Ovary (tissue), 3 donors: ENCODE results near the gene CMTM4.

Experiments used
- POLR2A ChIP-seq: fragments of 450-650 bp; IDR thresholded peaks from one replicate; pipeline ENCODE4 v1.6.1; 2017; ENCODE audit warnings: antibody characterized with exemption, mild to moderate bottlenecking, moderate library complexity
- TF ChIP-seq, protein P1 (sequence below), 3 donors: fragments of 450-650 bp in 2 of 3; fragments of 200-600 bp in 1 of 3; IDR thresholded peaks; one replicate each; pipeline versions ENCODE4 v1.5.1 to v1.8.0; 2016 to 2022; ENCODE audit warnings: antibody characterized with exemption in 3 of 3, mild to moderate bottlenecking in 1 of 3
- donor health status: DM: no; HTN: no; CAD: no.

GRCh38 chr16:66623755-66624154, 72.8 kb downstream of the CMTM4 start:
- no peak for TF ChIP-seq POLR2A
- TF ChIP-seq, protein P1, sequence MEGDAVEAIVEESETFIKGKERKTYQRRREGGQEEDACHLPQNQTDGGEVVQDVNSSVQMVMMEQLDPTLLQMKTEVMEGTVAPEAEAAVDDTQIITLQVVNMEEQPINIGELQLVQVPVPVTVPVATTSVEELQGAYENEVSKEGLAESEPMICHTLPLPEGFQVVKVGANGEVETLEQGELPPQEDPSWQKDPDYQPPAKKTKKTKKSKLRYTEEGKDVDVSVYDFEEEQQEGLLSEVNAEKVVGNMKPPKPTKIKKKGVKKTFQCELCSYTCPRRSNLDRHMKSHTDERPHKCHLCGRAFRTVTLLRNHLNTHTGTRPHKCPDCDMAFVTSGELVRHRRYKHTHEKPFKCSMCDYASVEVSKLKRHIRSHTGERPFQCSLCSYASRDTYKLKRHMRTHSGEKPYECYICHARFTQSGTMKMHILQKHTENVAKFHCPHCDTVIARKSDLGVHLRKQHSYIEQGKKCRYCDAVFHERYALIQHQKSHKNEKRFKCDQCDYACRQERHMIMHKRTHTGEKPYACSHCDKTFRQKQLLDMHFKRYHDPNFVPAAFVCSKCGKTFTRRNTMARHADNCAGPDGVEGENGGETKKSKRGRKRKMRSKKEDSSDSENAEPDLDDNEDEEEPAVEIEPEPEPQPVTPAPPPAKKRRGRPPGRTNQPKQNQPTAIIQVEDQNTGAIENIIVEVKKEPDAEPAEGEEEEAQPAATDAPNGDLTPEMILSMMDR (IDR thresholded peaks at IDR 0.05), result no peak
